SK-N-MC (cell line): Measurements from ENCODE around the gene LAPTM4A.

Experiments
- EZH2 ChIP-seq: fragments of 200-600 bp; sonication (generic); IDR thresholded peaks from one replicate; pipeline ENCODE4 v1.6.1; 2017; ENCODE audit warnings: antibody characterized with exemption
- POLR2AphosphoS5 ChIP-seq: IDR thresholded peaks from 2 replicates; pipeline ENCODE4 v1.6.1; 2012; ENCODE audit warnings: mild to moderate bottlenecking, low read depth, low read length, borderline replicate concordance

DNA sequence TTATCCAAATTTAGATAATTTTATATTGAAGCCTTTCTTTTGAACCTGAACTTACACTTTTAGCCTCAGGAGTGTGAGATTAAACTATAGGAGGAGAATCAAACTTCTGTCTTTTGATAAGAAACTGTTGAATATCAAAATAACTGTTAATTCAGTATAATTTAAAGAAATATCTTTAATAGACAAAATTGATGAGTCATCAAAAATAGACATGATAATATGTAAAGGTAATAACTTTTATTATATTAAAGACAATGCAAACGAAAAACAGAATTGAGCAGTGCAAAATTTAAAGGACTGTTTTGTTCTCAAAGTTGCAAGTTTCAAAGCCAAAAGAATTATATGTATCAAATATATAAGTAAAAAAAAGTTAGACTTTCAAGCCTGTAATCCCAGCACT lies 59.5 kb downstream of the LAPTM4A start:
- TF ChIP-seq POLR2AphosphoS5: no peak
- no peak for TF ChIP-seq EZH2
